SK-N-SH (cell line): Measurements from ENCODE around the gene TMIE. TPM values are rescaled to one million over a fixed set of nuclear protein-coding genes. Genes with fewer than 3 reads are reported as not detected.
A peak's percentile ranks its signal among the peaks of the same experiment; 100 is the strongest.

Experiments
- CTCF ChIA-PET: fragments of 300-600, 350-600 bp; formaldehyde crosslinking; extraction: SDS; loops from one replicate; lab custom pipeline; 2021; lab: Yijun Ruan, JAX
- POLR2A ChIA-PET: fragments of 350-600 bp; sonication (Branson Sonifier 250); formaldehyde crosslinking; extraction: SDS; loops from one replicate; lab custom pipeline; 2020; ENCODE audit warnings: antibody characterized with exemption, inconsistent platforms; lab: Yijun Ruan, JAX
- DNase-seq: peaks from one replicate; pipeline ENCODE4 v3.0.0; 2012
- H2AFZ ChIP-seq: fragments of 200-600 bp; sonication (generic); 2 replicates; pipeline ENCODE4 v1.8.1; 2016; ENCODE audit warnings: antibody characterized with exemption, mild to moderate bottlenecking, low read depth
- H3F3A ChIP-seq: fragments of 200-600 bp; sonication (generic); replicated peaks from 2 replicates; pipeline ENCODE3; 2016; ENCODE audit warnings: antibody characterized with exemption, mild to moderate bottlenecking; ENCODE audit not compliant: insufficient read depth
- H3K27ac ChIP-seq, 2 experiments: fragments of 200-500 bp in 1 of 2; fragments of 200-600 bp in 1 of 2; sonication (Bioruptor generic) in 1 of 2; sonication (generic), shearing (Covaris generic) in 1 of 2; 2 replicates each; pipeline versions ENCODE4 v1.5.1 to v1.6.1; 2014 to 2016; ENCODE audit warnings: low read depth in 2 of 2, inconsistent platforms in 1 of 2, low read length in 1 of 2, mild to moderate bottlenecking in 1 of 2, mixed read lengths in 1 of 2
- H3K27me3 ChIP-seq: fragments of 200-600 bp; sonication (generic), shearing (Covaris generic); 2 replicates; pipeline ENCODE4 v1.6.1; 2016; ENCODE audit warnings: mixed run types; ENCODE audit not compliant: insufficient read depth
- H3K36me3 ChIP-seq, 2 experiments: fragments of 200-500 bp in 1 of 2; fragments of 200-600 bp in 1 of 2; sonication (Bioruptor generic) in 1 of 2; sonication (generic) in 1 of 2; replicated peaks in 1 of 2; 2 replicates each; pipeline versions ENCODE3 to v1.5.1; 2014 to 2016; ENCODE audit warnings: low read length in 1 of 2, mild to moderate bottlenecking in 1 of 2; ENCODE audit not compliant: insufficient read depth in 2 of 2, control insufficient read depth in 1 of 2
- H3K4me1 ChIP-seq, 2 experiments: fragments of 200-500 bp in 1 of 2; fragments of 200-600 bp in 1 of 2; sonication (Bioruptor generic) in 1 of 2; sonication (generic), shearing (Covaris generic) in 1 of 2; 2 replicates each; pipeline versions ENCODE4 v1.5.1 to v1.6.1; 2014 to 2016; ENCODE audit warnings: low read depth in 1 of 2, low read length in 1 of 2, mixed run types in 1 of 2; ENCODE audit not compliant: insufficient read depth in 2 of 2, control insufficient read depth in 1 of 2
- H3K4me2 ChIP-seq: fragments of 200-600 bp; sonication (generic), shearing (Covaris generic); 2 replicates; pipeline ENCODE4 v1.6.1; 2017; ENCODE audit warnings: mixed run types
- H3K4me3 ChIP-seq, 2 experiments: fragments of 200-500 bp in 1 of 2; fragments of 200-600 bp in 1 of 2; sonication (Bioruptor generic) in 1 of 2; sonication (generic), shearing (Covaris generic) in 1 of 2; 2 replicates each; pipeline versions ENCODE4 v1.5.1 to v1.8.1; 2014 to 2016; ENCODE audit warnings: low read depth in 2 of 2, inconsistent platforms in 1 of 2, low read length in 1 of 2, mild to moderate bottlenecking in 1 of 2, mixed read lengths in 1 of 2, moderate library complexity in 1 of 2
- H3K79me2 ChIP-seq: fragments of 200-600 bp; sonication (generic); 2 replicates; pipeline ENCODE4 v1.8.1; 2017; ENCODE audit warnings: mild to moderate bottlenecking; ENCODE audit not compliant: insufficient read depth
- H3K9ac ChIP-seq: fragments of 200-600 bp; sonication (generic); 2 replicates; pipeline ENCODE4 v1.6.1; 2017; ENCODE audit warnings: mixed run types
- H3K9me2 ChIP-seq: fragments of 200-600 bp; sonication (generic); 2 replicates; pipeline ENCODE4 v1.6.1; 2017; ENCODE audit warnings: mixed run types
- H3K9me3 ChIP-seq: fragments of 200-600 bp; sonication (generic); 2 replicates; pipeline ENCODE4 v1.6.1; 2017; ENCODE audit warnings: mixed run types, mild to moderate bottlenecking, moderate library complexity
- H4K20me1 ChIP-seq: fragments of 200-600 bp; sonication (generic); 2 replicates; pipeline ENCODE4 v1.6.1; 2017; ENCODE audit warnings: mild to moderate bottlenecking, mixed run types; ENCODE audit not compliant: insufficient read depth
- CHD2 ChIP-seq: fragments of 150-350 bp; IDR thresholded peaks from 2 replicates; pipeline ENCODE4 v1.6.1; 2018; ENCODE audit warnings: low read length; ENCODE audit not compliant: partially characterized antibody
- EP300 ChIP-seq, 2 experiments: IDR thresholded peaks; 2 replicates each; pipeline versions ENCODE4 v1.4.0 to v1.6.1; 2012; ENCODE audit warnings: borderline replicate concordance in 1 of 2, low read depth in 1 of 2, low read length in 1 of 2
- FOXJ3 ChIP-seq: sonication (generic); formaldehyde crosslinking; IDR thresholded peaks from 2 replicates; pipeline ENCODE4 v1.5.1; 2020; ENCODE audit warnings: mild to moderate bottlenecking, missing genetic modification reagents
- FOXM1 ChIP-seq: IDR thresholded peaks from 2 replicates; pipeline ENCODE4 v1.4.0; 2012; ENCODE audit warnings: low read depth, mild to moderate bottlenecking
- GABPA ChIP-seq: IDR thresholded peaks from 2 replicates; pipeline ENCODE4 v1.4.0; 2012; ENCODE audit warnings: low read depth, mild to moderate bottlenecking
- JUND ChIP-seq: IDR thresholded peaks from 2 replicates; pipeline ENCODE4 v1.4.0; 2012
- MXI1 ChIP-seq: IDR thresholded peaks from 2 replicates; pipeline ENCODE4 v1.6.1; 2012; ENCODE audit warnings: mild to moderate bottlenecking, low read depth, low read length, improper control_type of control experiment
- NFIC ChIP-seq: IDR thresholded peaks from 2 replicates; pipeline ENCODE4 v1.4.0; 2012; ENCODE audit warnings: borderline replicate concordance
- PBX3 ChIP-seq: IDR thresholded peaks from 2 replicates; pipeline ENCODE4; 2012
- RAD21 ChIP-seq: IDR thresholded peaks from 2 replicates; pipeline ENCODE4 v1.6.1; 2012; ENCODE audit warnings: mild to moderate bottlenecking, low read length
- TAF1 ChIP-seq: IDR thresholded peaks from 2 replicates; pipeline ENCODE4 v1.6.1; 2012; ENCODE audit warnings: low read depth, mild to moderate bottlenecking, low read length, moderate library complexity, borderline replicate concordance
- TCF12 ChIP-seq: IDR thresholded peaks from 2 replicates; pipeline ENCODE4 v1.4.0; 2012
- USF1 ChIP-seq: IDR thresholded peaks from 2 replicates; pipeline ENCODE4 v1.4.0; 2012; ENCODE audit warnings: low read depth, borderline replicate concordance
- YY1 ChIP-seq: IDR thresholded peaks from 2 replicates; pipeline ENCODE4 v1.4.0; 2012; ENCODE audit warnings: low read depth, mild to moderate bottlenecking
- ZBTB33 ChIP-seq: IDR thresholded peaks from 2 replicates; pipeline ENCODE4 v1.4.0; 2012; ENCODE audit warnings: low read depth, borderline replicate concordance
- WGBS: methylation state at CpG from one replicate; pipeline ENCODE4 v1.1.6; 2017; ENCODE audit warnings: low lambda C conversion rate; 5-methylcytosine and 5-hydroxymethylcytosine counted together
- polyA plus RNA-seq, 3 experiments: library from polyadenylated mRNA; depleted of rRNA; stranded (reverse); fragments of >200 nt; gene quantifications; 2 replicates each; pipeline ENCODE4 v1.2.3, GENCODE V29; 2012

The TMIE gene
- polyA plus RNA-seq, 1 of the 3 experiments (the other 2 are of a cell fraction), result 0.03 TPM

GRCh38 chr3:46667657-46668056 lies 33.5 kb upstream of the TMIE start:
- CTCF ChIA-PET, result interaction anchor here (5.1 kb wide), 1 partner anchor 179 kb away, joined by 54 read pairs; no protein-coding TSS in a partner anchor
- POLR2A ChIA-PET, result no interaction called here
- Histone ChIP-seq H2AFZ (no peak overlapping the region), H3K4me1 (peaks cover 0 to 45% of the 10 kb centered on the region in 2 experiments; a peak in 1 of 4 replicates), H3K9me2 (no peaks in the 10 kb centered on the region), H3K9me3 (no peaks in the 10 kb centered on the region), H3K79me2 (no peaks in the 10 kb centered on the region), H3K27ac (no peak overlapping the region), H3F3A (no peaks in the 10 kb centered on the region), H3K9ac (no peak overlapping the region), H3K4me2 (no peak overlapping the region), H3K27me3 (no peaks in the 10 kb centered on the region), H3K36me3 (no peaks in the 10 kb centered on the region), H4K20me1 (no peaks in the 10 kb centered on the region), H3K4me3 (no peak overlapping the region)
- 54% methylated on average over 9 of the region's 9 CpGs for WGBS
- TF ChIP-seq USF1 (no peak), FOXM1 (no peak), MXI1 (no peak), YY1 (no peak), NFIC (no peak), FOXJ3 (CRISPR knock-in tag) (no peak), JUND (no peak), TAF1 (no peak), GABPA (no peak)
- DNase-seq, result peak; percentile 4

- H3K4me1 ChIP-seq, result peaks cover 0 to 40% of the 10 kb centered on the region in 2 experiments; a peak in 1 of 4 replicates
- TF ChIP-seq EP300 (IDR thresholded peaks at IDR 0.05; ENCODE audit: borderline replicate concordance in 1 of 2, low read depth in 1 of 2, low read length in 1 of 2), result no peak
- no peak for TF ChIP-seq TCF12
- TF ChIP-seq RAD21, result no peak
- no peak for TF ChIP-seq GABPA
- no peak for TF ChIP-seq JUND
- no peak for TF ChIP-seq ZBTB33
- no peak for TF ChIP-seq PBX3
- no peak for TF ChIP-seq CHD2
- DNase-seq, result peak; percentile 6
- CTCF ChIA-PET, result interaction anchor here (5.4 kb wide), 1 partner anchor 179 kb away, joined by 24 read pairs; no protein-coding TSS in a partner anchor
- no peak overlapping the region for H3K4me3 ChIP-seq
- H3K9ac ChIP-seq, result no peak overlapping the region
- no peak overlapping the region for H2AFZ ChIP-seq
- no peaks in the 10 kb centered on the region for H3K9me3 ChIP-seq
- WGBS, result 0% methylated on average over 2 of the region's 8 CpGs
- H3K36me3 ChIP-seq, result no peaks in the 10 kb centered on the region
- H3K27me3 ChIP-seq, result no peaks in the 10 kb centered on the region
- POLR2A ChIA-PET, result no interaction called here
- no peak overlapping the region for H3K4me2 ChIP-seq
- H3K27ac ChIP-seq, result no peak overlapping the region
- H3F3A ChIP-seq, result no peaks in the 10 kb centered on the region
- no peaks in the 10 kb centered on the region for H3K9me2 ChIP-seq
- H4K20me1 ChIP-seq, result no peaks in the 10 kb centered on the region
- no peaks in the 10 kb centered on the region for H3K79me2 ChIP-seq
Observed at GRCh38 chr3:46668116-46668515, 33.1 kb upstream of the TMIE start.
